BLaER1 (cell line): ENCODE results near the gene MMP25.

Source experiments
- H3K27ac ChIP-seq: shearing (Covaris generic); formaldehyde crosslinking; 2 replicates; pipeline ENCODE4 v1.8.1; 2022
- H3K27me3 ChIP-seq: shearing (Covaris generic); formaldehyde crosslinking; 2 replicates; pipeline ENCODE4 v1.8.1; 2022
- H3K36me3 ChIP-seq: shearing (Covaris generic); formaldehyde crosslinking; 2 replicates; pipeline ENCODE4 v1.8.1; 2022
- H3K4me1 ChIP-seq: shearing (Covaris generic); formaldehyde crosslinking; 2 replicates; pipeline ENCODE4 v1.8.1; 2022
- H3K4me2 ChIP-seq: shearing (Covaris generic); formaldehyde crosslinking; 2 replicates; pipeline ENCODE4 v1.8.1; 2022
- H3K4me3 ChIP-seq: shearing (Covaris generic); formaldehyde crosslinking; 2 replicates; pipeline ENCODE4 v1.8.1; 2022
- H3K9ac ChIP-seq: shearing (Covaris generic); formaldehyde crosslinking; 2 replicates; pipeline ENCODE4 v1.8.1; 2022
- H3K9me3 ChIP-seq: shearing (Covaris generic); formaldehyde crosslinking; 2 replicates; pipeline ENCODE4 v1.8.1; 2022
- H4K20me1 ChIP-seq: shearing (Covaris generic); formaldehyde crosslinking; 2 replicates; pipeline ENCODE4 v1.8.1; 2022
- Cebpa-rat ChIP-seq: shearing (Covaris generic); IDR thresholded peaks from 2 replicates; pipeline ENCODE4 v1.8.1; 2022

Gene MMP25

GRCh38 chr16:3028716-3029319 lies 17.5 kb upstream of the MMP25 start:
- Histone ChIP-seq H3K4me1 (peaks cover 45% of the 10 kb centered on the region), H3K27ac (no peak overlapping the region), H3K9ac (no peak overlapping the region), H3K4me2 (peak overlapping the region; percentile 69), H3K36me3 (peaks cover 23% of the 10 kb centered on the region), H3K9me3 (no peaks in the 10 kb centered on the region), H3K27me3 (peaks cover 56% of the 10 kb centered on the region), H3K4me3 (0 out of 2 replicates have a peak overlapping the region, but pooled peaks have one; percentile 25), H4K20me1 (peaks cover 80% of the 10 kb centered on the region)
- TF ChIP-seq Cebpa-rat = no peak

- Histone ChIP-seq H3K9me3 (no peaks in the 10 kb centered on the region), H3K9ac (no peak overlapping the region), H3K4me3 (peak overlapping the region; percentile 47; the same call in 1 of the 2 replicates), H3K27ac (no peak overlapping the region), H3K36me3 (peaks cover 23% of the 10 kb centered on the region), H3K27me3 (peaks cover 65% of the 10 kb centered on the region), H4K20me1 (peaks cover 82% of the 10 kb centered on the region), H3K4me1 (peaks cover 41% of the 10 kb centered on the region), H3K4me2 (peak overlapping the region; percentile 52)
- no peak for TF ChIP-seq Cebpa-rat
Measured at GRCh38 chr16:3029491-3030221, 16.7 kb upstream of the MMP25 start.

- Histone ChIP-seq H3K9me3 (no peaks in the 10 kb centered on the region), H3K4me3 (no peak overlapping the region), H3K4me1 (peaks cover 36% of the 10 kb centered on the region), H4K20me1 (peaks cover 78% of the 10 kb centered on the region), H3K27ac (no peak overlapping the region), H3K36me3 (peaks cover 21% of the 10 kb centered on the region), H3K9ac (no peak overlapping the region), H3K4me2 (no peak overlapping the region), H3K27me3 (peaks cover 73% of the 10 kb centered on the region)
- no peak for TF ChIP-seq Cebpa-rat
Measured at GRCh38 chr16:3030222-3031212, 15.8 kb upstream of the MMP25 start.

- H3K27ac ChIP-seq = no peak overlapping the region
- H4K20me1 ChIP-seq = peaks cover 68% of the 10 kb centered on the region
- no peak for TF ChIP-seq Cebpa-rat
- H3K27me3 ChIP-seq = peaks cover 95% of the 10 kb centered on the region
- no peaks in the 10 kb centered on the region for H3K36me3 ChIP-seq
- H3K9ac ChIP-seq = no peak overlapping the region
- H3K9me3 ChIP-seq = no peaks in the 10 kb centered on the region
- peaks cover 38% of the 10 kb centered on the region for H3K4me1 ChIP-seq
- no peak overlapping the region for H3K4me2 ChIP-seq
- no peak overlapping the region for H3K4me3 ChIP-seq
Measured at GRCh38 chr16:3032624-3033023, 13.7 kb upstream of the MMP25 start.

GRCh38 chr16:3035289-3035971 lies 10.9 kb upstream of the MMP25 start:
- H3K4me3 ChIP-seq = no peak overlapping the region
- peaks cover 52% of the 10 kb centered on the region for H4K20me1 ChIP-seq
- no peak overlapping the region for H3K27ac ChIP-seq
- H3K36me3 ChIP-seq = no peaks in the 10 kb centered on the region
- H3K27me3 ChIP-seq = peaks cover 100% of the 10 kb centered on the region
- H3K9ac ChIP-seq = no peak overlapping the region
- no peaks in the 10 kb centered on the region for H3K9me3 ChIP-seq
- H3K4me2 ChIP-seq = peak overlapping the region; percentile 61
- no peak for TF ChIP-seq Cebpa-rat
- H3K4me1 ChIP-seq = peaks cover 13% of the 10 kb centered on the region

- peaks cover 13% of the 10 kb centered on the region for H3K4me1 ChIP-seq
- H3K27me3 ChIP-seq = peaks cover 100% of the 10 kb centered on the region
- no peak overlapping the region for H3K9ac ChIP-seq
- no peak overlapping the region for H3K27ac ChIP-seq
- no peaks in the 10 kb centered on the region for H3K9me3 ChIP-seq
- H3K4me2 ChIP-seq = peak overlapping the region; percentile 61
- peaks cover 45% of the 10 kb centered on the region for H4K20me1 ChIP-seq
- TF ChIP-seq Cebpa-rat = no peak
- peak overlapping the region; percentile 31; the same call in 1 of the 2 replicates for H3K4me3 ChIP-seq
- no peaks in the 10 kb centered on the region for H3K36me3 ChIP-seq
Measured at GRCh38 chr16:3035972-3036725, 10.2 kb upstream of the MMP25 start.

- Histone ChIP-seq H3K9me3 (no peaks in the 10 kb centered on the region), H3K4me1 (peaks cover 13% of the 10 kb centered on the region), H3K27ac (no peak within 1 kb of the TSS), H3K4me2 (peak within 1 kb of the TSS; percentile 61), H3K9ac (no peak within 1 kb of the TSS), H3K27me3 (peaks cover 100% of the 10 kb centered on the region), H3K36me3 (no peaks in the 10 kb centered on the region), H4K20me1 (peaks cover 41% of the 10 kb centered on the region), H3K4me3 (peak within 1 kb of the TSS; percentile 31; the same call in 1 of the 2 replicates)
- TF ChIP-seq Cebpa-rat = no peak
Measured at GRCh38 chr16:3036726-3037315, 9.5 kb upstream of the MMP25 start, which contains the start of gene BICDL2. BICDL2 (minus strand) TSS chr16:3036944; CDS start chr16:3035496, 1,448 bp downstream.

- Histone ChIP-seq H3K36me3 (no peaks in the 10 kb centered on the region), H3K4me1 (peaks cover 13% of the 10 kb centered on the region), H3K27ac (no peak overlapping the region), H3K27me3 (peaks cover 100% of the 10 kb centered on the region), H4K20me1 (peaks cover 32% of the 10 kb centered on the region), H3K4me2 (no peak overlapping the region), H3K9ac (no peak overlapping the region), H3K9me3 (no peaks in the 10 kb centered on the region), H3K4me3 (no peak overlapping the region)
- no peak for TF ChIP-seq Cebpa-rat
Measured at GRCh38 chr16:3038256-3038655, 8.1 kb upstream of the MMP25 start.
